Measurements from ENCODE around the gene MUTYH. TPM values are rescaled to one million over a fixed set of nuclear protein-coding genes. Genes with fewer than 3 reads are reported as not detected.
"Not testable (repeated sequence)": the region's sequence is repeated elsewhere in the genome, so short reads cannot be mapped to it uniquely, and the experiment has no call there.

The MUTYH gene
- total RNA-seq, 2 experiments from 2014 or later, result 51.7 to 55.1 TPM

DNA sequence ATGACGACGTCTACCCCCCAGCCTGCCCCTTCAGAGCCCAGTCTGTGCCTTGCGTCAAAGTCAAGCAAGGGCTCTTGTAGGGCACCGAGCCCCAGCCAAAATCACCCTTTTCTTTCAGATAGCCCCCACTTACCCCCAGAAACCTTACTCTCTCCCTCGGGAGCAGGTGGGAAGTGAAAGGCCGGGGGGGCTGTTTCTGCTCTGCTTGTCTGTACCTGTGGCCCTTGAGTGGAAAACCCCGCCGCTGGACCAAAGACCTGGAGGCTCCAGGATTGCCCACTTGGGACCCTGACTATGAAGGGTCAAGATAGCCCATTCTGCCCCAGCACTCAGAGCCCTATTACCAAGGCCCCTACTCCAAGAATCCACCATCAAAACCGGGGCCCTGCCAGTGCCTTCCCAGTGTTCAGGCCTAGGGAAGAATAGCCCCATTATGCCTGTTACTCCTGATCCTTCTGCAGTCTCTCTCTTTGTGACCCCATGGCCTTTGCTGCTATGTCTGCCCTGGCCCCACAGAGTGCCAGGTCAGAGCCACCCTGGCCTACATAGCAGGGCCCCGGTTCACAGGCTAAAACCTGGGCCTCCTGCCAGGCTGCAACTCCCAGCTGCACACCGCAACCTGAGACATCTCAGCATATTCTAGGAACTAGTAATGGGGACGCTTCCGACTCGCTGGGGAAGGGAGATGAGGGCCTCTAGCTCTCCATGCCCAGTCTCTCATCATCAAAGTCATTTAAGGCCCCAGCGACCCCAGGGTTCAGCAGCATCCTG lies 35.7 kb downstream of the MUTYH start:
- Mint-ChIP-seq H3K36me3 (ENCODE audit: low read depth) (no peaks in the 10 kb centered on the region), H3K27ac (peak overlapping the region; percentile 91), H3K4me1 (peaks cover 40% of the 10 kb centered on the region), H3K27me3 (no peaks in the 10 kb centered on the region), H3K9me3 (no peaks in the 10 kb centered on the region), H3K4me3 (peak overlapping the region; percentile 79)
- ChIA-PET POLR2A (interaction anchor here (1.3 kb wide), 1 partner anchor 292 kb away, joined by 8 read pairs; the partner anchor contains the start of gene UROD), CTCF (interaction anchor here (0.9 to 8.1 kb wide), 7 partner anchors 10 to 294 kb away, joined by 3 to 86 read pairs (median 5); partner anchors contain the start of genes HECTD3, MUTYH, TOE1 and UROD)
- no peak for DNase-seq

DNA sequence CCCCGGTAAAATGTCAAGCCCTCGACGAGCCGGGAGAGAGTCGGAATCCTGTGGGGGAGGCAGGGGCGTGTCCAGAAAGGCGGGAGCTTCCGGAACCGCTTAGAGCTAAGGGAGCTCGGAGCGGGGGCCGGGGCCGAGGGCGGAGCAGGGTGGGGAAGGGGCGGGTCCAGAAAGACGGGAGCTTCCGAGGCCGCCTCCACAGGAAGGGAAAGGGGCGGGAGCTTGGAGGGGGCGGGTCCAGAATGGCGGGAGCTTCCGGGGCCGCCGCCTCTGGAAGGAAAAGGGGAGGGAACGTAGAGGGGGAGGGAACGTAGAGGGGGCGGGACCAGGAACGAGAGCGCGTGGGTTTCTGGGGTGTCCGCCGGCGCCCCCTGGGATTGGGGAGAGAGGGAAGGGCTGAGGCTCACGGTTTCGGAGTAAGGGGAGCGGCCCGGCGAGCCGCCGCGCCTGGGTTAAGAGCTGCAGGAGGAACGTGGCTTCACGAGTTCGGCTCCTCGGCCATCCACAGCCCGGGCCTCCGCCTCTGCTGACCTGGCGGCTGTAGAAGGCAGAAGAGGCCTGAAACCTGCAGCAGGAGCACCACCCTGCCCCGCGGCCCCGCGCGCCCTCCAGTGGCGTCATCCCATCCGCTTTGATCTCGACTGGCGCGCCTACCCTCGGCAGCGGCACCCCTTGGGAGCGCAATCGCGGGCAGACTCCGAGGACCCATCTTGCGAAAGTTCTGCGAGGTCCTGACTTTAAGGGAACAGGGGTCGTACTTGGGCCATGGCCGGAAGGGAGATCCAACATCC lies 36.5 kb downstream of the MUTYH start:
- ChIA-PET POLR2A (interaction anchor here (0.6 to 2.7 kb wide), 3 partner anchors 16 to 291 kb away, joined by 4 to 15 read pairs (median 8); partner anchors contain the start of genes MUTYH, TOE1 and UROD), CTCF (interaction anchor here (0.6 to 8.1 kb wide), 21 partner anchors 10 to 572 kb away, joined by 3 to 86 read pairs (median 5); partner anchors contain the start of genes BTBD19, HECTD3, MUTYH and PLK3)
- DNase-seq, result peak; percentile 97
- Mint-ChIP-seq H3K4me1 (peaks cover 40% of the 10 kb centered on the region), H3K9me3 (no peaks in the 10 kb centered on the region), H3K36me3 (ENCODE audit: low read depth) (no peaks in the 10 kb centered on the region), H3K4me3 (peak overlapping the region; percentile 79), H3K27ac (peak overlapping the region; percentile 91), H3K27me3 (no peaks in the 10 kb centered on the region)

DNA sequence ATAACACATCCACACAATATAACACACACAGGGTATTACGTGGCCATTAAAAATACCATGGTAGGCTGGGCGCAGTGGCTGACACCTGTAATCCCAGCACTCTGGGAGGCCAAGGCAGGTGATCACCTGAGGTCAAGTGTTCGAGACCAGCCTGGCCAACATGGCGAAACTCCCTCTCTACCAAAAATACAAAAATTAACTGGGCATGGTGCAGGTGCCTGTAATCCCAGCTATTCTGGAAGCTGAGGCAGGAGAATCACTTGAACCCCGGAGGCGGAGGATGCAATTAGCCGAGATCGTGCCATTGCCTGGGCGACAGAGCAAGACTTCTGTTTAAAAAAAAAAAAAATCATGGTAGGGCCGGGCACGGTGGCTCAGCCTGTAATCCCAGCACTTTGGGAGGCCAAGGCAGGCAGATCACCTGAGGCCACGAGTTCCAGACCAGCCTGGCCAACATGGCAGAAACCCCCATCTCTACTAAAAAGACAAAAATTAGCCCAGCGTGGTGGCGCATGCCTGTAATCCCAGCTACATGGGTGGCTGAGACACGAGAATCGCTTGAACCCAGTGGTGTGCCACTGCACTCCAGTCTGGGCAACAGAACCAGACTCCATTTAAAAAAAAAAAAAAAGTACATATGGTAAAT lies 37.6 kb downstream of the MUTYH start:
- DNase-seq, result no peak
- no peaks in the 10 kb centered on the region for H3K27me3 Mint-ChIP-seq
- no peaks in the 10 kb centered on the region for H3K9me3 Mint-ChIP-seq
- no peaks in the 10 kb centered on the region for H3K36me3 Mint-ChIP-seq (ENCODE audit: low read depth)
- ChIA-PET CTCF (interaction anchor here (0.5 to 8.1 kb wide), 10 partner anchors 11 to 573 kb away, joined by 3 to 86 read pairs (median 6); partner anchors contain the start of genes HECTD3, MUTYH, PLK3 and TOE1), POLR2A (interaction anchor here (0.6 to 2.7 kb wide), 3 partner anchors 36 to 483 kb away, joined by 3 to 15 read pairs (median 4); partner anchors contain the start of genes MUTYH and TOE1)
- H3K27ac Mint-ChIP-seq, result peak overlapping the region; percentile 91
- H3K4me1 Mint-ChIP-seq, result peaks cover 40% of the 10 kb centered on the region
- peak overlapping the region; percentile 79 for H3K4me3 Mint-ChIP-seq

DNA sequence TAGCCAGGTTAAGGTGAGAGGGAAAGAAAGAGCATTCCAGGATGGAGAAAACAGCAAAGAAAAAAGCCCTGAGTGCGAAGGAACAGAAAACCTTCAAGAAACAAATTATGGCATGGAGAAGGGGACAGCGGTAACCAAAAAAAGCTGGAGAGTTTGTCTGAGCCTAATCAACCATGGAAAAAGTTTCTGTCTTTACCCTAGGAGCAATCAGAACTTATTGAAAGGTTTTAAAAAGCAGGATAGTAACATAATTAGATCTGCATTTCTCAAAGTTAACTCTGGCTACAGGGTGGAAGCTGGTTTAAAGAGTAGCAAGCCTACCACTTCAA lies 39.6 kb downstream of the MUTYH start:
- no peaks in the 10 kb centered on the region for H3K9me3 Mint-ChIP-seq
- no peak for DNase-seq
- ChIA-PET POLR2A (interaction anchor here (1.1 to 1.5 kb wide), 2 partner anchors 289 to 579 kb away, joined by 4 read pairs; partner anchors contain the start of genes HECTD3 and UROD), CTCF (interaction anchor here (0.5 to 8.1 kb wide), 9 partner anchors 9 to 1018 kb away, joined by 3 to 86 read pairs (median 4); partner anchors contain the start of genes HECTD3 and UROD)
- no peaks in the 10 kb centered on the region for H3K36me3 Mint-ChIP-seq (ENCODE audit: low read depth)
- no peak overlapping the region for H3K27ac Mint-ChIP-seq
- no peak overlapping the region for H3K4me3 Mint-ChIP-seq
- peaks cover 25% of the 10 kb centered on the region for H3K4me1 Mint-ChIP-seq
- H3K27me3 Mint-ChIP-seq, result no peaks in the 10 kb centered on the region

DNA sequence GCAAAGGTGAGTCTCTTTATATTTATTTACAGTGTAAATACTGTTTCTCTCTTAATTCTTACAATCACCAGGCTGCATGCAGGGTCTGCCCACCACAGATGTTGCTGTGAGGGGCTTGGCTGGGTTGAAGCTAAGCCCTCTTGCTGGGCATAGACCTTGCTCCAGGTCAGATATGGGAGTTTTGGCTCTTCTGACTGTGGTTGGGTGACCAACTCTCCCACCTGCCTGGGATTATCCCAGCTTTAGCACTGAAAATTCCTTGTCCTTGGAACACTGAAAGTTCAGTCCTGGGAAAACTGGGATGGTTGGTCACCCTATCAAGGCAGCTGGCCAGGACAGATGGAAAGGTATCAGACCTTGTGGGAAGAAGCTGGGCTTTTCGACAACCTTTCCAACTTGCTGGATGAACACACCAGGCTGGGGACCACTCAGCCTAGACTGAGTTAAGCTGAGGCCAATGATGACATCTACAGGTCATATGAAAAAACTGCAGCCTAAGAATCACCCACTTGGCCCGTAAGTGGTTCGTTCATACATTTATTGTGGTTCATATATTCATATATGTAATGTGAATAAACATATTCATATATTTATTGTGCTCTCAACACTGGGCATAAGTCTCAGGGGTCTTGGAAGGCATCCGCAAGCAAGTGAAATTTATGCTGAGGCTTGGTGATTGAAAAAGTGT lies 40.1 kb downstream of the MUTYH start:
- no peak overlapping the region for H3K4me3 Mint-ChIP-seq
- peak; percentile 51 for DNase-seq
- no peaks in the 10 kb centered on the region for H3K9me3 Mint-ChIP-seq
- CTCF ChIA-PET, result interaction anchor here (0.5 to 8.1 kb wide), 12 partner anchors 9 to 1018 kb away, joined by 3 to 86 read pairs (median 4); partner anchors contain the start of genes HECTD3 and UROD
- peaks cover 20% of the 10 kb centered on the region for H3K4me1 Mint-ChIP-seq
- POLR2A ChIA-PET, result interaction anchor here (1.1 to 1.5 kb wide), 2 partner anchors 289 to 579 kb away, joined by 4 read pairs; partner anchors contain the start of genes HECTD3 and UROD
- no peak overlapping the region for H3K27ac Mint-ChIP-seq
- H3K27me3 Mint-ChIP-seq, result no peaks in the 10 kb centered on the region
- H3K36me3 Mint-ChIP-seq (ENCODE audit: low read depth), result no peaks in the 10 kb centered on the region

DNA sequence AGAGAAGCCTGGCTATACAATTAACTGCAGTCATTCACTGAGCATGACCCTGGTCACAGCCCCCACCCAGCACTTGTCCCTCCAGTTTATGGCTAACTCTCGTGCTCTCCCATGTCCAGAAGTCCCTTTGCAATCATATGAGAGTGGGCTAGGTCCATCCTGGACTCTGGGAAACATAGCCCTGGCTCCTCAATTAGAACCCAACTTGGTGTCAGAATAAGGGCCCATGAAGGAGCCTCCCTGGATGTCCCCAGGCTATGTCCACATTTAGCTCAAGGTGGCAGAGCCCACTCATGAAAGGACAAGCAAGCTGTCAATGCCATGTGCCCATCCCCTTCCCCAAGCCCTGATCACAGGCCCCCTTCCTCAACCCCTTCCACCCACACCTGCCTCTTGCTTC lies 40.9 kb downstream of the MUTYH start:
- no peak for DNase-seq
- H3K27ac Mint-ChIP-seq, result no peak overlapping the region
- ChIA-PET CTCF (interaction anchor here (0.6 to 8.1 kb wide), 10 partner anchors 16 to 1049 kb away, joined by 3 to 86 read pairs (median 4); partner anchors contain the start of genes HECTD3 and UROD), POLR2A (interaction anchor here (1.5 kb wide), 1 partner anchor 288 kb away, joined by 4 read pairs; the partner anchor contains the start of genes HECTD3 and UROD)
- no peaks in the 10 kb centered on the region for H3K27me3 Mint-ChIP-seq
- H3K36me3 Mint-ChIP-seq (ENCODE audit: low read depth), result no peaks in the 10 kb centered on the region
- no peaks in the 10 kb centered on the region for H3K9me3 Mint-ChIP-seq
- H3K4me1 Mint-ChIP-seq, result peaks cover 12% of the 10 kb centered on the region
- H3K4me3 Mint-ChIP-seq, result no peak overlapping the region

DNA sequence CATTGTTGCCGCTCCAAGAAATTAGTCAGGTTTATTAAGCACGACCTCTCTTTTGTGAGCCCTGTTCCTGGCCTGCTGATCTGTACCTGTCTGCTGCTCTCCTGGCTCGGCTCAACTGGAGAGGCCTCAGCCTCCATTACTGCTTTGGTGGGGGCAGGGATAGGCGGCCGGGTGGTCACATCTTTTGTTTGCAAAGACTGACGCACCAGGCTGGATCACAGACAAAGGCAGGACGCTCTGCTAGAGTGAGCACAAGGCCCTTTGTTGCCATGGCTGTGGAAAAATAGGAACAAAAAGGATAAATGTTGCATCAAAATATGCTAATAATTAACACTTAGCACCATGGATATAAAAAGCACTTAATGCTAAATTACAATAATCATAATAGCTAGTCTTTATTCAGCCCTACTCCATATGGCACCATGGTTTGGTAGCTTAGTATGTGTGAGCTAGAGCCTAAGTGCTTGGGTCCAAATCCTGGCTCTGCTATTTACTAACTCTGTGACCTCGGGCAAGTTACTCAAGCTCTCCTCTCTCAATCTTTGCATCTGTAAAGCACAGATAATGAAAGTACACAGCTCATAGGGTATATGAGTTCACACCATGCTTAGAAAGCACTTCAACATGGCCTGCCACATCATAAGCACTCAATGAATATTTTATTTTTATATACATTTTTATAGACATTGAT lies 42.4 kb downstream of the MUTYH start:
- ChIA-PET POLR2A (no interaction called here), CTCF (interaction anchor here (0.6 to 8.1 kb wide), 5 partner anchors 15 to 556 kb away, joined by 3 to 86 read pairs (median 5); partner anchors contain the start of genes HECTD3 and UROD)
- Mint-ChIP-seq H3K4me1 (peaks cover 9% of the 10 kb centered on the region), H3K36me3 (ENCODE audit: low read depth) (no peaks in the 10 kb centered on the region), H3K27me3 (no peaks in the 10 kb centered on the region), H3K4me3 (no peak overlapping the region), H3K9me3 (no peaks in the 10 kb centered on the region), H3K27ac (no peak overlapping the region)
- no peak for DNase-seq

DNA sequence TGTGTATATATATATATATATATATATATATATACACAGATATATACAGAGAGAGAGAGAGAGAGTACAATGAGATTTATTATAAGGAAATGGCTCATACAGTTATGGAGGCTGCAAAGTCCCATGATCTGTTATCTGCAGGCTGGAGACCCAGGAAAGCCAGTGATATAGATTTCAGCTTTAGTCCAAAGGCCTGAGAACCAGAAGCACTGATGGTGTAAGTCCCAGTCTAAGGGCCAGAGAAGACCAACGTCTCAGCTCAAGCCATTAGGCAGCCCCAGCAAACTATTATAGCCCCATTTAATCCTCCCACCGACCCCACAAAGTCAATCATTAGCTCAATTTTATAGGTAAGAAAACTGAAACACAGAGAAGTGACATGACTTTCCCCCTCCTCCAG lies 48.5 kb downstream of the MUTYH start:
- H3K27me3 Mint-ChIP-seq, result peaks cover 3% of the 10 kb centered on the region
- ChIA-PET CTCF (interaction anchor here (0.6 to 2.1 kb wide), 4 partner anchors 9 to 280 kb away, joined by 3 to 7 read pairs (median 4); partner anchors contain the start of gene UROD), POLR2A (no interaction called here)
- no peaks in the 10 kb centered on the region for H3K4me1 Mint-ChIP-seq
- DNase-seq, result no peak
- H3K27ac Mint-ChIP-seq, result no peak overlapping the region
- no peaks in the 10 kb centered on the region for H3K36me3 Mint-ChIP-seq (ENCODE audit: low read depth)
- no peak overlapping the region for H3K4me3 Mint-ChIP-seq
- no peaks in the 10 kb centered on the region for H3K9me3 Mint-ChIP-seq

DNA sequence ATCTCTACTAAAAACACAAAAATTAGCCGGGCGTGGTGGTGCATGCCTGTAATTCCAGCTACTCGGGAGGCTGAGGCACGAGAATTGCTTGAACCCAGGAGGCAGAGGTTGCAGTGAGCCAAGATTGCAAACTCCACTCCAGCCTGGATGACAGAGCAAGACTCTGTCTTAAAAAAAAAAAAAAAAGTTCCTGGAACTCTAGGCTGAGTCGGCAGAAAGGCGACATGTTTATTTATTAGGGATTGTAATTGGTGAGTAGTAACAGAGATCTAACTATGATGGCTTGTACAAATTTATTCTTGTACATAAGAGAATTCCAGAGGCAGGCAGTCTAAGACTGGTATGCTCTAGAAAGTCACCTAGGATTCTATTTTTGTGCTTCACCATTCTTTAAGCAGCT lies 49.2 kb downstream of the MUTYH start:
- H3K36me3 Mint-ChIP-seq (ENCODE audit: low read depth); H3K27ac Mint-ChIP-seq; H3K9me3 Mint-ChIP-seq; DNase-seq; H3K4me1 Mint-ChIP-seq; H3K27me3 Mint-ChIP-seq; H3K4me3 Mint-ChIP-seq; POLR2A ChIA-PET: not testable (repeated sequence)
- CTCF ChIA-PET, result interaction anchor here (0.6 to 2.1 kb wide), 3 partner anchors 9 to 277 kb away, joined by 3 to 7 read pairs (median 4); no protein-coding TSS in a partner anchor

DNA sequence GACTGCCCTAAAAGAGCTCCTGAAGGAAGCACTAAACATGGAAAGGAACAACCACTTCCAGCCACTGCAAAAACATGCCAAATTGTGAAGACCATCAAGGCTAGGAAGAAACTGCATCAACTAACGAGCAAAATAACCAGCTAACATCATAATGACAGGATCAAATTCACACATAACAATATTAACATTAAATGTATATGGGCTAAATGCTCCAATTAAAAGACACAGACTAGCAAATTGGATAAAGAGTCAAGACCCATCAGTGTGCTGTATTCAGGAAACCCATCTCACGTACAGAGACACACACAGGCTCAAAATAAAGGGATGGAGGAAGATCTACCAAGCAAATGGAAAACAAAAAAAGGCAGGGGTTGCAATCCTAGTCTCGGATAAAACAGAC lies 53.7 kb downstream of the MUTYH start:
- H3K9me3 Mint-ChIP-seq; DNase-seq; H3K4me3 Mint-ChIP-seq; POLR2A ChIA-PET; H3K27ac Mint-ChIP-seq; H3K27me3 Mint-ChIP-seq; H3K4me1 Mint-ChIP-seq; H3K36me3 Mint-ChIP-seq (ENCODE audit: low read depth); CTCF ChIA-PET: not testable (repeated sequence)

DNA sequence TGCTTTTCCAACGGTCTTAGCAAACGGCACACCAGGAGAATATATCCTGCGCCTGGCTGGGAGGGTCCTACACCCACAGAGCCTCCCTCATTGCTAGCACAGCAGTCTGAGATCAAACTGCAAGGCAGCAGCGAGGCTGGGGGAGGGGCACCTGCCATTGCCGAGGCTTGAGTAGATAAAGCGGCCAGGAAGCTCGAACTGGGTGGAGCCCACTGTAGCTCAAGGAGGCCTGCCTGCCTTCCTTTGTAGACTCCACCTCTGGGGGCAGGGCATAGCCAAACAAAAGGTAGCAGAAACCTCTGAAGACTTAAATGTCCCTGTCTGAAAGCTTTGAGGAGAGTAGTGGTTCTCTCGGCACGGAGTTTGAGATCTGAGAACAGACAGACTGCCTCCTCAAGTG lies 55.4 kb downstream of the MUTYH start:
- POLR2A ChIA-PET; H3K27ac Mint-ChIP-seq; H3K4me3 Mint-ChIP-seq; H3K36me3 Mint-ChIP-seq (ENCODE audit: low read depth); H3K27me3 Mint-ChIP-seq; H3K4me1 Mint-ChIP-seq; H3K9me3 Mint-ChIP-seq; CTCF ChIA-PET; DNase-seq: not testable (repeated sequence)

Data from activated CD4-positive, alpha-beta T cell treated with anti-CD3 and anti-CD28 coated beads, Interleukin-2, amount 10 ng/mL, durations not matched to agents 7 days and 5 days (primary cell).